HG03432 (cell line): ENCODE measurements around the gene TMEM202.
"Not testable (repeated sequence)": the region's sequence is repeated elsewhere in the genome, so short reads cannot be mapped to it uniquely, and the experiment has no call there.

Experiments used
- ATAC-seq: cut with Tn5 transposase; IDR thresholded peaks from one replicate; pipeline ENCODE4 v1.9.1; 2021; ENCODE audit warnings: mild to moderate bottlenecking, moderate library complexity; ENCODE audit not compliant: unreplicated experiment

Gene TMEM202

GRCh38 chr15:72397796-72398588 is at the start of gene TMEM202:
Gene TMEM202 (plus strand): TSS chr15:72398305. CDS start chr15:72398327, 22 bp downstream.
- no peak for ATAC-seq

- no peak for ATAC-seq
Observed at GRCh38 chr15:72353266-72353665, 44.8 kb upstream of the TMEM202 start.

GRCh38 chr15:72354496-72354895 is 43.6 kb upstream of the TMEM202 start:
- ATAC-seq, result no peak

GRCh38 chr15:72358121-72358520 is 40.0 kb upstream of the TMEM202 start:
- ATAC-seq, result no peak

- ATAC-seq, result no peak
Observed at GRCh38 chr15:72358650-72359171, 39.4 kb upstream of the TMEM202 start.

GRCh38 chr15:72361176-72361575 is 36.9 kb upstream of the TMEM202 start:
- no peak for ATAC-seq

- peak; percentile 84 for ATAC-seq
Observed at GRCh38 chr15:72365844-72366243, 32.3 kb upstream of the TMEM202 start.

GRCh38 chr15:72368325-72368724 is 29.8 kb upstream of the TMEM202 start:
- ATAC-seq, result no peak

GRCh38 chr15:72368899-72369298 is 29.2 kb upstream of the TMEM202 start:
- ATAC-seq, result no peak

- ATAC-seq, result no peak
Observed at GRCh38 chr15:72369964-72370363, 28.1 kb upstream of the TMEM202 start.

- ATAC-seq, result no peak
Observed at GRCh38 chr15:72372361-72372760, 25.7 kb upstream of the TMEM202 start.

- ATAC-seq, result peak; percentile 53
Observed at GRCh38 chr15:72375501-72375845, 22.6 kb upstream of the TMEM202 start.

- peak; percentile 87 for ATAC-seq
Observed at GRCh38 chr15:72375846-72376581, 22.1 kb upstream of the TMEM202 start, which contains the start of gene HEXA. Gene HEXA (minus strand): TSS chr15:72376014. CDS start chr15:72375972, 42 bp downstream.

GRCh38 chr15:72377331-72377730 is 20.8 kb upstream of the TMEM202 start:
- no peak for ATAC-seq

- ATAC-seq, result not testable (repeated sequence)
Observed at GRCh38 chr15:72379106-72379505, 19.0 kb upstream of the TMEM202 start.

- no peak for ATAC-seq
Observed at GRCh38 chr15:72379856-72380430, 18.2 kb upstream of the TMEM202 start.

GRCh38 chr15:72380743-72381142 is 17.4 kb upstream of the TMEM202 start:
- no peak for ATAC-seq

GRCh38 chr15:72382146-72382545 is 16.0 kb upstream of the TMEM202 start:
- ATAC-seq, result no peak

- ATAC-seq, result no peak
Observed at GRCh38 chr15:72387741-72388140, 10.4 kb upstream of the TMEM202 start.

- no peak for ATAC-seq
Observed at GRCh38 chr15:72389231-72389630, 8.9 kb upstream of the TMEM202 start.

- not testable (repeated sequence) for ATAC-seq
Observed at GRCh38 chr15:72396331-72396730, 1.8 kb upstream of the TMEM202 start.
